ENCODE results near the gene SV2A.
"Not testable (repeated sequence)": the region's sequence is repeated elsewhere in the genome, so short reads cannot be mapped to it uniquely, and the experiment has no call there.

Gene SV2A

GRCh38 chr1:149917571-149918144, at the start of gene SV2A:
TSS of gene SV2A (minus strand) at chr1:149917844. CDS start at chr1:149913840, 4,004 bp downstream.
- DNase-seq, result peak in 1 of 2 donors; percentile 59

GRCh38 chr1:149967041-149967440, 49.4 kb upstream of the SV2A start:
- DNase-seq, result no peak

- DNase-seq, result no peak
These were observed 48.8 kb upstream of the SV2A start for GRCh38 chr1:149966405-149966804.

- DNase-seq, result no peak
These were observed 47.8 kb upstream of the SV2A start for GRCh38 chr1:149965440-149965839.

GRCh38 chr1:149963358-149963757, 45.7 kb upstream of the SV2A start:
- no peak for DNase-seq

- no peak for DNase-seq
These were observed 45.1 kb upstream of the SV2A start for GRCh38 chr1:149962736-149963135.

GRCh38 chr1:149962039-149962647, 44.5 kb upstream of the SV2A start:
- DNase-seq, result peak; percentile 56 to 78

- not testable (repeated sequence) for DNase-seq
These were observed 39.9 kb upstream of the SV2A start for GRCh38 chr1:149957548-149957947.

GRCh38 chr1:149949911-149950310, 32.3 kb upstream of the SV2A start:
- DNase-seq, result no peak

- no peak for DNase-seq
These were observed 27.6 kb upstream of the SV2A start for GRCh38 chr1:149945206-149945605.

- DNase-seq, result no peak
These were observed 25.2 kb upstream of the SV2A start for GRCh38 chr1:149942885-149943284.

- DNase-seq, result no peak
These were observed 24.6 kb upstream of the SV2A start for GRCh38 chr1:149942207-149942606.

GRCh38 chr1:149940427-149940826, 22.8 kb upstream of the SV2A start:
- DNase-seq, result no peak

- not testable (repeated sequence) for DNase-seq
These were observed 21.0 kb upstream of the SV2A start for GRCh38 chr1:149938668-149939003.

GRCh38 chr1:149937759-149938158, 20.1 kb upstream of the SV2A start:
- DNase-seq, result no peak

- no peak for DNase-seq
These were observed 19.5 kb upstream of the SV2A start for GRCh38 chr1:149936992-149937705.

- DNase-seq, result no peak
These were observed 18.7 kb upstream of the SV2A start, which contains the start of gene MTMR11 for GRCh38 chr1:149936170-149936991. TSS of gene MTMR11 (minus strand) at chr1:149936879. CDS start at chr1:149936647, 232 bp downstream.

GRCh38 chr1:149934356-149934755, 16.7 kb upstream of the SV2A start:
- no peak for DNase-seq

- DNase-seq, result no peak
These were observed 15.6 kb upstream of the SV2A start for GRCh38 chr1:149933208-149933607.

GRCh38 chr1:149932474-149932873, 14.8 kb upstream of the SV2A start:
- no peak for DNase-seq

- DNase-seq, result no peak
These were observed 13.7 kb upstream of the SV2A start for GRCh38 chr1:149931212-149931790.

GRCh38 chr1:149929856-149930255, 12.2 kb upstream of the SV2A start:
- no peak for DNase-seq

- DNase-seq, result no peak
These were observed 10.7 kb upstream of the SV2A start for GRCh38 chr1:149928401-149928724.

Measured in CD4-positive, alpha-beta T cell treated with Interferon alpha-2 for 1 hour (primary cell).